Epithelial cell of esophagus (primary cell): Measurements from ENCODE around the gene ZP3.
"Not testable (repeated sequence)": the region's sequence is repeated elsewhere in the genome, so short reads cannot be mapped to it uniquely, and the experiment has no call there.

Experiments
- DNase-seq: peaks from one replicate; pipeline ENCODE4 v3.0.0; 2010; ENCODE audit warnings: low read depth
- H3K4me3 ChIP-seq: 2 replicates; pipeline ENCODE4 v1.5.1; 2011; ENCODE audit warnings: mild to moderate bottlenecking, low read length, control low read depth
- TF ChIP-seq, protein P1 (sequence below): IDR thresholded peaks from 2 replicates; pipeline ENCODE4 v1.5.1; 2011; ENCODE audit warnings: low read depth, mild to moderate bottlenecking, low read length, control low read depth, inconsistent platforms; ENCODE audit not compliant: insufficient read depth; ENCODE audit errors: missing control alignments

ZP3 gene

DNA sequence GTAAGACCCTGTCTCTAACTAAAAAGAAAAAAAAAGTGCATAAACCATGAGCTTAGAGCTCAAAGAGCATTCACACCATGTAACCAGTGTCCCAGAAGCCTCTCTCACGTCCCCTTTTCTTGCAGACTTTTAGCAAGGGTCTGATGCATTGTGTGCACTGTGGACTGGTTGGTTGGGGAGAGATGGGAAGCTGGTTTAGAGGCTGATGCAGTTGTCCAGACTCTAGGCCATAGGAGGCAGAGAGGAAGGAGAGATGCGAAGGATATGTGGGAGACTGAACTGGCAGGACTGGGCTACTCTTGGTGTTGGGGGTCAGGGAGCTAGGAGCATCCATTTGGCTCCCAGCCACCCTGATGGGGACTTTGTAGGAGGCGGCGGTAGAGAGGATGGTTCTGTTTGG, 17.0 kb upstream of the ZP3 start:
- TF ChIP-seq, protein P1, sequence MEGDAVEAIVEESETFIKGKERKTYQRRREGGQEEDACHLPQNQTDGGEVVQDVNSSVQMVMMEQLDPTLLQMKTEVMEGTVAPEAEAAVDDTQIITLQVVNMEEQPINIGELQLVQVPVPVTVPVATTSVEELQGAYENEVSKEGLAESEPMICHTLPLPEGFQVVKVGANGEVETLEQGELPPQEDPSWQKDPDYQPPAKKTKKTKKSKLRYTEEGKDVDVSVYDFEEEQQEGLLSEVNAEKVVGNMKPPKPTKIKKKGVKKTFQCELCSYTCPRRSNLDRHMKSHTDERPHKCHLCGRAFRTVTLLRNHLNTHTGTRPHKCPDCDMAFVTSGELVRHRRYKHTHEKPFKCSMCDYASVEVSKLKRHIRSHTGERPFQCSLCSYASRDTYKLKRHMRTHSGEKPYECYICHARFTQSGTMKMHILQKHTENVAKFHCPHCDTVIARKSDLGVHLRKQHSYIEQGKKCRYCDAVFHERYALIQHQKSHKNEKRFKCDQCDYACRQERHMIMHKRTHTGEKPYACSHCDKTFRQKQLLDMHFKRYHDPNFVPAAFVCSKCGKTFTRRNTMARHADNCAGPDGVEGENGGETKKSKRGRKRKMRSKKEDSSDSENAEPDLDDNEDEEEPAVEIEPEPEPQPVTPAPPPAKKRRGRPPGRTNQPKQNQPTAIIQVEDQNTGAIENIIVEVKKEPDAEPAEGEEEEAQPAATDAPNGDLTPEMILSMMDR = no peak
- H3K4me3 ChIP-seq = no peak overlapping the region
- DNase-seq = no peak

DNA sequence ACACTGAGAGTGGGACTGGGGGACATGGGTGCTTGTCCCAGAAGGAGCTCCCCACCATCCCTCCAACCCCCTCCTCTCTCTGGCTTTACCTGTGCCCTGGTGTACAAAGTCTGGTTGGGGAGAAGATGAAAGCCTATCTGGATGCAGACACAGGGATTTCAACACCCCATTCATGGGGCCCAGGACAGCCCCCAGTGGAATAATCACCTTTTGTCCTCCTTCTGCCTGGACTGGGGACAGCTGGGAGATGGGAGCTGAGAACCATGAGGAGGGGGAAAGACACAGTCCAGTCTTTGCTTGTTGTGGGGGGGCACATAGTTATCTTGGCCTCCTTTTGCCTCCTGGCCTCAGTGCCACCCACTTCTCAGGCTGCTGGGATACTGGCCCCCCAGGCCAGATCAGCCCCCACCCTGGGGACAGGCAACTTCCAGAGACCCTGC, 16.6 kb upstream of the ZP3 start:
- H3K4me3 ChIP-seq = no peak overlapping the region
- no peak for DNase-seq
- TF ChIP-seq, protein P1 = no peak

DNA sequence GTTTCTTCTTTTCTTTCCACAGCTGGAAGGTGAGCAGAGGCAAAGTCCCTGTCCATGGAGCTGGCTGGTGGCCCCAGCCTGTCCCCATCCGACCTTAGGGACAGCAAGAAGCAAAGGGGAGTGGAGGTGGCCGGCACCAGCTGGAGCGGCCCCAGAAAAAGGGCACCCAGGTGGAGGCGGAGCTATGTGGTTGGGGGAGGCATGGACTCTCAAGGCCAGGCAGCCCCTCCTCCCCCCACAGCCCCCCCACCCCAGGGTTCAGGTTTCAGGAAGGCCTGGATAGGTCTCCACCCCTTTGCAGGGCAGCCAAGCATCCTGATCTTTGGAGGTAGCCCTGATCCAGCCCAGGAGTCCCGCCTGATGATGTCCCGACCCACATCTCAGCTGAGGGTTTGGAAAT, 15.2 kb upstream of the ZP3 start, which contains the start of gene SSC4D:
Gene SSC4D, minus strand, starts transcription at position 161 of the 400 bp plus-strand sequence. CDS start 5,258 bp downstream, outside the sequence.
- no peak for DNase-seq
- TF ChIP-seq, protein P1 = no peak
- no peak within 1 kb of the TSS for H3K4me3 ChIP-seq

- TF ChIP-seq, protein P1 = no peak
- no peak overlapping the region for H3K4me3 ChIP-seq
- DNase-seq = no peak
Observed at GRCh38 chr7:76411626-76412025, 13.1 kb upstream of the ZP3 start.

GRCh38 chr7:76412249-76412648, 12.5 kb upstream of the ZP3 start:
- DNase-seq = no peak
- TF ChIP-seq, protein P1 = no peak
- no peak overlapping the region for H3K4me3 ChIP-seq

DNA sequence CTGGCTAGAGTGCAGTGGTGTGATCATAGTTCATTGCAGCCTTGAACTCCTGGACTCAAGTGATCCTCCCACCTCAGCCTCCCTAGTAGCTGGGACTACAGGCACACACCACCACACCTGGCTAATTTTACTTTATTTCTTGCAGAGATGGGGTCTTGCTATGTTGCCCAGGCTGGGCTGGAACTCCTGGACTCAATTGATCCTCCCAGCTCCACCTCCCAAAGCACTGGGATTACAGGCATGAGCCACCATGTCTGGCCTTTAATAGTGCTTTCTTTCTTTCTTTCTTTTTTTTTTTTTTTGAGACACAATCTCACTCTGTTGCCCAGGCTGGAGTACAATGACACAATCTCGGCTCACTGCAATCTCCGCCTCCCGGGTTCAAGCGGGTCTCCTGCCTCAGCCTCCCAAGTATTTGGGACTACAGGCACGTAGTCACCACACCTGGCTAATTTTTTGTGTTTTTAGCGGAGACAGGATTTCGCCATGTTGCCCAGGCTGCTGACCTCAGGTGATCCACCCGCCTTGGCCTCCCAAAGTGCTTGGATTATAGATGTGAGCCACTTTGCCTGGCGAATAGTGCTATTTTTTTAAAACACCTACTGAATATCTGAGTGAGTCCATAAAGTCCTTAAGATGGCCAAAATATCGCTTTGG, 7.0 kb upstream of the ZP3 start:
- DNase-seq, H3K4me3 ChIP-seq: not testable (repeated sequence)

GRCh38 chr7:76421097-76421496, 3.7 kb upstream of the ZP3 start:
- H3K4me3 ChIP-seq = not testable (repeated sequence)
- DNase-seq = peak; percentile 95

- no peak overlapping the region for H3K4me3 ChIP-seq
- peak; percentile 43 for DNase-seq
- TF ChIP-seq, protein P1 = no peak
Observed at GRCh38 chr7:76423666-76424412, 911 bp upstream of the ZP3 start.
